Memory B cell (primary cell): Measurements from ENCODE around the gene TM6SF1.
"Not testable (repeated sequence)": the region's sequence is repeated elsewhere in the genome, so short reads cannot be mapped to it uniquely, and the experiment has no call there.

ENCODE experiments used
- ATAC-seq: fragments of 150-1000 bp; cut with Tn5 transposase; 2 replicates; pipeline ENCODE4 v1.10.0; 2021; ENCODE audit warnings: low read depth, mild to moderate bottlenecking, moderate library complexity
- DNase-seq, 2 donors: peaks; one replicate each; pipeline ENCODE4 v3.0.0; 2022; ENCODE audit warnings: low spot score in 2 of 2
- H3K27ac Mint-ChIP-seq: one replicate; pipeline ENCODE4 v1.8.0; 2022; ENCODE audit warnings: mild to moderate bottlenecking, moderate library complexity, mixed read lengths
- H3K27me3 Mint-ChIP-seq: one replicate; pipeline ENCODE4 v1.8.0; 2022; ENCODE audit warnings: mixed read lengths
- H3K36me3 Mint-ChIP-seq: one replicate; pipeline ENCODE4 v1.8.0; 2022; ENCODE audit warnings: mild to moderate bottlenecking, mixed read lengths
- H3K4me1 Mint-ChIP-seq: one replicate; pipeline ENCODE4 v1.8.0; 2022; ENCODE audit warnings: mixed read lengths
- H3K4me3 Mint-ChIP-seq: one replicate; pipeline ENCODE4 v1.8.0; 2022; ENCODE audit warnings: mild to moderate bottlenecking, moderate library complexity, mixed read lengths
- H3K9me3 Mint-ChIP-seq: one replicate; pipeline ENCODE4 v1.8.0; 2022; ENCODE audit warnings: mixed read lengths

The TM6SF1 gene

GRCh38 chr15:83078712-83079111, 28.7 kb upstream of the TM6SF1 start:
- ATAC-seq (no peak), DNase-seq (no peak)
- Mint-ChIP-seq H3K27me3 (peaks cover 20% of the 10 kb centered on the region), H3K27ac (no peak overlapping the region), H3K9me3 (peaks cover 6% of the 10 kb centered on the region), H3K4me3 (no peak overlapping the region), H3K4me1 (peaks cover 3% of the 10 kb centered on the region), H3K36me3 (peaks cover 3% of the 10 kb centered on the region)

- Mint-ChIP-seq H3K27ac (no peak overlapping the region), H3K9me3 (no peaks in the 10 kb centered on the region), H3K36me3 (no peaks in the 10 kb centered on the region), H3K4me3 (no peak overlapping the region), H3K4me1 (peaks cover 3% of the 10 kb centered on the region), H3K27me3 (peaks cover 14% of the 10 kb centered on the region)
- ATAC-seq (no peak), DNase-seq (no peak)
These were observed 26.0 kb upstream of the TM6SF1 start for GRCh38 chr15:83081256-83082014.

DNA sequence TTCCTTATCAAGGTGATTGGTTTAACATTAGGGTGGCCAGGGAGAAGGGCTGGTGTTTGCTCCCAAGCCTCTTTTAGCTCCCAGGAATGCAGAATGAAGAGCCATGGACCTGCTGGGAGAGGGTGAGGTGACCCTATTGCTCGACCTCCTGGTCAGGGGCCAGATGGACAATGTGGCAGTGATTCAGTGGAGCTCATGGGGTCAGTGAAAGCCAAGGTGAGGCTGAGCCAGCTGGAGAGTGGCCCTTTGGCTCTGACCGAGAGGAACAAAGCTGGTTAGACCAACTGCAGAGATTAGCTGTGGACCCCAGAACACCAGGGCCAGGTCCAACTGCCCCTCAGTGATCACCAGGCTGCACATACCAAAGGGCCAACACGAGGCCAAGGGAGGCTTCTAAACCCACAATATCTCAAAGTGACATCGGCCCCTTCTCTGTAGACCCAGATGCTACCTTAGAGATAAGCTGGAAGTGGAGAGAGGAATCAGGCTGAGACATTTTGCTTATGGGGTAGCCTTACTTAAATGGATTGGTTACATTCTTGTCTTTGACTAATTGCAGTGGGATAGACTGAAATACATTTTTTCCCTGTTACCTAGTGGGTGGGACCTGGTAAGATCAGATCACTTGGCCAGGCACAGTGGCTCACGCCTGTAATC, 24.6 kb upstream of the TM6SF1 start:
- Mint-ChIP-seq H3K36me3 (no peaks in the 10 kb centered on the region), H3K27me3 (peaks cover 14% of the 10 kb centered on the region), H3K4me1 (peaks cover 3% of the 10 kb centered on the region), H3K27ac (no peak overlapping the region), H3K9me3 (no peaks in the 10 kb centered on the region), H3K4me3 (no peak overlapping the region)
- DNase-seq: no peak
- no peak for ATAC-seq

GRCh38 chr15:83085461-83085860, 22.0 kb upstream of the TM6SF1 start:
- not testable (repeated sequence) for H3K9me3 Mint-ChIP-seq, H3K4me1 Mint-ChIP-seq, H3K27ac Mint-ChIP-seq, ATAC-seq, H3K36me3 Mint-ChIP-seq, H3K4me3 Mint-ChIP-seq, DNase-seq
- peaks cover 11% of the 10 kb centered on the region for H3K27me3 Mint-ChIP-seq

GRCh38 chr15:83085864-83086552, 21.4 kb upstream of the TM6SF1 start:
- H3K27me3 Mint-ChIP-seq: peaks cover 11% of the 10 kb centered on the region
- not testable (repeated sequence) for ATAC-seq, H3K9me3 Mint-ChIP-seq, H3K27ac Mint-ChIP-seq, H3K4me3 Mint-ChIP-seq, DNase-seq, H3K36me3 Mint-ChIP-seq, H3K4me1 Mint-ChIP-seq

- Mint-ChIP-seq H3K27ac (no peak overlapping the region), H3K27me3 (peaks cover 8% of the 10 kb centered on the region), H3K4me3 (no peak overlapping the region), H3K36me3 (no peaks in the 10 kb centered on the region), H3K9me3 (no peaks in the 10 kb centered on the region), H3K4me1 (peaks cover 6% of the 10 kb centered on the region)
- no peak for ATAC-seq
- DNase-seq: no peak
These were observed 19.9 kb upstream of the TM6SF1 start for GRCh38 chr15:83087576-83087975.

GRCh38 chr15:83088876-83089275, 18.6 kb upstream of the TM6SF1 start:
- no peak for ATAC-seq
- H3K27ac Mint-ChIP-seq: no peak overlapping the region
- peaks cover 6% of the 10 kb centered on the region for H3K4me1 Mint-ChIP-seq
- DNase-seq: no peak
- no peak overlapping the region for H3K4me3 Mint-ChIP-seq
- no peaks in the 10 kb centered on the region for H3K9me3 Mint-ChIP-seq
- peaks cover 8% of the 10 kb centered on the region for H3K27me3 Mint-ChIP-seq
- H3K36me3 Mint-ChIP-seq: no peaks in the 10 kb centered on the region

DNA sequence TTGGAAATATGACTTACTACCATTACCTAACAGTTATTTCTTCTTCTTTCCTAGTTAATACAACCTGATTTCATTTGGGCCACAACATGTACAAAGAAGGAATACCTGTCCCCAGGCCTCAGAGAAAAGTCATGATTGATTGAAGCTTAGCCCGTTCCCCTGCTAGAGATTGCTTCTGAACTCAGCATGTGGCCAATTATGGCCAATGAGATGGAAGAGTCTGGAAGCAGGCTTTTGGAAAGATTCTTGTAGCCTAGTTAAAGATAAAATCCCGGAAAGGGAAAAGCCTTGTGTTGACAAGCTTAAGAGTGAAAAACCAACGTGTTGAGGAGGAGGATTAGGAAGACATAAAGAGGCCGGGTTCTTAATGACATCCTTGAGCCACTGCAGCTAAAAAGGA, 17.0 kb upstream of the TM6SF1 start:
- no peak overlapping the region for H3K27ac Mint-ChIP-seq
- no peak for DNase-seq
- no peaks in the 10 kb centered on the region for H3K9me3 Mint-ChIP-seq
- no peak overlapping the region for H3K4me3 Mint-ChIP-seq
- no peak for ATAC-seq
- no peaks in the 10 kb centered on the region for H3K36me3 Mint-ChIP-seq
- peaks cover 6% of the 10 kb centered on the region for H3K4me1 Mint-ChIP-seq
- H3K27me3 Mint-ChIP-seq: peaks cover 5% of the 10 kb centered on the region

GRCh38 chr15:83091965-83092308, 15.5 kb upstream of the TM6SF1 start:
- H3K36me3 Mint-ChIP-seq, H3K4me3 Mint-ChIP-seq, H3K4me1 Mint-ChIP-seq, H3K9me3 Mint-ChIP-seq, H3K27me3 Mint-ChIP-seq, DNase-seq: not testable (repeated sequence)
- peak overlapping the region; percentile 84 for H3K27ac Mint-ChIP-seq
- peak; percentile 12 for ATAC-seq

DNA sequence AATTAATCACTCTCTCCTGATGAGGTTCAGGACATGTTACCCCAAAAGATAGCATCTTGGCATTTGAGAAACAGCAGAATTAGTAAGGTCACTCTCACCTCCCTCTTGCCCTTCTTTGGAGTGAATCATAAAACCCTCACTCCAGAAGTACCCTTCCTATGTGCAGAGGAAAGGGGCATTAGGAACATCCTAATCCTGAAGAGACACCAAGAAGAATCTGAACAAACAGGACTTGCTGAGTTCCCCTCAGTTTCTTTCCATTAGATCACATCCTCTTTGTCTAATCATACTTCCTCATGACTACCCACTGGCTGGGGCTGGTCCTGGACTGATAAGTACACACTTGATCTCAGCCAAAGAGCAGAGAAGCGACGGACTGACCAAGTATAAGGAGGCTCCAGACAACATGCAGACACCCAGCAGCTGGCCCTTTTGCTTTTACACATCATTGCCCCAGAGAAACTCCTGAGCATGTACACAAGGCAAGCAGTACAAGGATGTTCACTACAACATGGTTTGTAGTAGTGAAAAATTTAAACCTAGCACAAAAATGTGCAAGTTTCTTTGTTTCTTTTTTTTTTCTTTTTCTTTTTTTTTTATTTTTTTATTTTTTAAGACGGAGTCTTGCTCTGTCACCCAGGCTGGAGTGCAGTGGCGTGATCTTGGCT, 15.0 kb upstream of the TM6SF1 start:
- no peaks in the 10 kb centered on the region for H3K36me3 Mint-ChIP-seq
- DNase-seq: no peak
- ATAC-seq: peak; percentile 88
- peak overlapping the region; percentile 84 for H3K27ac Mint-ChIP-seq
- H3K4me3 Mint-ChIP-seq: peak overlapping the region; percentile 1
- peaks cover 7% of the 10 kb centered on the region for H3K27me3 Mint-ChIP-seq
- peaks cover 4% of the 10 kb centered on the region for H3K9me3 Mint-ChIP-seq
- H3K4me1 Mint-ChIP-seq: peaks cover 6% of the 10 kb centered on the region

GRCh38 chr15:83094583-83094982, 12.9 kb upstream of the TM6SF1 start:
- Mint-ChIP-seq H3K27ac (peak overlapping the region; percentile 14), H3K27me3 (peaks cover 2% of the 10 kb centered on the region), H3K4me3 (no peak overlapping the region), H3K36me3 (no peaks in the 10 kb centered on the region), H3K9me3 (peaks cover 6% of the 10 kb centered on the region), H3K4me1 (peaks cover 6% of the 10 kb centered on the region)
- DNase-seq (no peak), ATAC-seq (no peak)

GRCh38 chr15:83098079-83098478, 9.4 kb upstream of the TM6SF1 start:
- H3K27ac Mint-ChIP-seq: no peak overlapping the region
- no peaks in the 10 kb centered on the region for H3K36me3 Mint-ChIP-seq
- no peak overlapping the region for H3K4me3 Mint-ChIP-seq
- peaks cover 8% of the 10 kb centered on the region for H3K27me3 Mint-ChIP-seq
- ATAC-seq: no peak
- no peak for DNase-seq
- peaks cover 6% of the 10 kb centered on the region for H3K9me3 Mint-ChIP-seq
- no peaks in the 10 kb centered on the region for H3K4me1 Mint-ChIP-seq

DNA sequence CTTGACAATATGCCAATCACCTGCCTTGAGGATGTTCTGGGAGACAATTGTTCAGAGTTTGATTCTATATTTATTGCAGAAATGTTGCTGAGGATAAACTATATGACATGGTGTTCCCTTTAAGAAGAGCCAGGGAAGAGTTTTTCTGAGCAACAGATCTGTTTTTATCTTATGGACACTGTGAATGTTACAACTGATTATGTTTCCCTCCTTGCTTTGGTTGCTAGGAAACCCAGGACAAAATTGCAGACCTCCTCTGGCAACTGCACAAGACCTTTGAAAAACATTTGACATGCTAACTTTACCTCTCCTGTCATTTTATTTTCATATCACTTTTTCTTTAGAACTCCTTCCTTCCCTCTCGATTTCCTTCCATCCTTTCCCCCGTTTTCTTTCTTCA, 8.2 kb upstream of the TM6SF1 start:
- Mint-ChIP-seq H3K9me3 (peaks cover 6% of the 10 kb centered on the region), H3K4me3 (no peak overlapping the region), H3K4me1 (no peaks in the 10 kb centered on the region), H3K36me3 (no peaks in the 10 kb centered on the region), H3K27ac (no peak overlapping the region), H3K27me3 (peaks cover 12% of the 10 kb centered on the region)
- DNase-seq: no peak
- ATAC-seq: no peak

- H3K27ac Mint-ChIP-seq: no peak overlapping the region
- peaks cover 13% of the 10 kb centered on the region for H3K27me3 Mint-ChIP-seq
- no peak overlapping the region for H3K4me3 Mint-ChIP-seq
- H3K36me3 Mint-ChIP-seq: no peaks in the 10 kb centered on the region
- DNase-seq (no peak), ATAC-seq (no peak)
- H3K4me1 Mint-ChIP-seq: no peaks in the 10 kb centered on the region
- peaks cover 6% of the 10 kb centered on the region for H3K9me3 Mint-ChIP-seq
These were observed 7.3 kb upstream of the TM6SF1 start for GRCh38 chr15:83100097-83100646.
